DOHH2 (cell line): ENCODE data around the gene PLK4.

ENCODE experiments used
- H3F3A ChIP-seq: fragments of 200-600 bp; sonication (generic), shearing (Covaris generic); 2 replicates; pipeline ENCODE4 v1.6.0; 2016; ENCODE audit warnings: antibody characterized with exemption, mild to moderate bottlenecking; ENCODE audit not compliant: control insufficient read depth, insufficient read depth
- H3K27ac ChIP-seq: fragments of 200-600 bp; sonication (generic); 2 replicates; pipeline ENCODE4 v1.5.1; 2014; ENCODE audit warnings: low read depth, mild to moderate bottlenecking, low read length, moderate library complexity
- H3K27me3 ChIP-seq: fragments of 200-600 bp; sonication (generic); 2 replicates; pipeline ENCODE4 v1.6.1; 2014; ENCODE audit warnings: mild to moderate bottlenecking, low read length, mixed read lengths; ENCODE audit not compliant: control insufficient read depth
- H3K36me3 ChIP-seq: fragments of 200-600 bp; sonication (generic); 2 replicates; pipeline ENCODE4 v1.6.1; 2014; ENCODE audit warnings: mild to moderate bottlenecking, low read length, moderate library complexity, mixed read lengths; ENCODE audit not compliant: control insufficient read depth
- H3K4me1 ChIP-seq: fragments of 200-600 bp; sonication (generic); 2 replicates; pipeline ENCODE4 v1.6.1; 2014; ENCODE audit warnings: mild to moderate bottlenecking, low read length, mixed read lengths; ENCODE audit not compliant: control insufficient read depth
- H3K4me2 ChIP-seq: fragments of 200-600 bp; sonication (generic); 2 replicates; pipeline ENCODE4 v1.6.0; 2014; ENCODE audit warnings: mild to moderate bottlenecking, low read length, moderate library complexity
- H3K4me3 ChIP-seq: fragments of 200-600 bp; sonication (generic); 2 replicates; pipeline ENCODE4 v1.5.1; 2014; ENCODE audit warnings: mild to moderate bottlenecking, low read length, mixed read lengths
- H3K79me2 ChIP-seq: fragments of 200-600 bp; sonication (generic); 2 replicates; pipeline ENCODE4 v1.6.1; 2014; ENCODE audit warnings: mild to moderate bottlenecking, low read length, mixed read lengths; ENCODE audit not compliant: control insufficient read depth
- H3K9me2 ChIP-seq: fragments of 200-600 bp; sonication (generic); replicated peaks from 2 replicates; pipeline ENCODE4 v1.6.1; 2014; ENCODE audit warnings: mild to moderate bottlenecking, low read length, mixed read lengths; ENCODE audit not compliant: control insufficient read depth
- H3K9me3 ChIP-seq: fragments of 200-600 bp; sonication (generic); 2 replicates; pipeline ENCODE4 v1.6.1; 2014; ENCODE audit warnings: antibody characterized with exemption, low read length, mixed read lengths; ENCODE audit not compliant: control insufficient read depth, insufficient read depth
- H4K20me1 ChIP-seq: fragments of 200-600 bp; sonication (generic); 2 replicates; pipeline ENCODE4 v1.6.0; 2014; ENCODE audit warnings: low read depth, mild to moderate bottlenecking, antibody characterized with exemption, low read length, moderate library complexity; ENCODE audit not compliant: control insufficient read depth, insufficient read depth
- CTCF ChIP-seq: fragments of 200-600 bp; sonication (generic); IDR thresholded peaks from one replicate; pipeline ENCODE4 v1.5.1; 2014; ENCODE audit warnings: antibody characterized with exemption, mild to moderate bottlenecking, low read depth, low read length; ENCODE audit not compliant: poor library complexity, severe bottlenecking
- EZH2phosphoT487 ChIP-seq: fragments of 200-600 bp; sonication (generic); IDR thresholded peaks from 2 replicates; pipeline ENCODE4 v1.6.1; 2017; ENCODE audit warnings: borderline replicate concordance, mild to moderate bottlenecking, antibody characterized with exemption, low read length, moderate library complexity, mixed read lengths

Gene PLK4

DNA sequence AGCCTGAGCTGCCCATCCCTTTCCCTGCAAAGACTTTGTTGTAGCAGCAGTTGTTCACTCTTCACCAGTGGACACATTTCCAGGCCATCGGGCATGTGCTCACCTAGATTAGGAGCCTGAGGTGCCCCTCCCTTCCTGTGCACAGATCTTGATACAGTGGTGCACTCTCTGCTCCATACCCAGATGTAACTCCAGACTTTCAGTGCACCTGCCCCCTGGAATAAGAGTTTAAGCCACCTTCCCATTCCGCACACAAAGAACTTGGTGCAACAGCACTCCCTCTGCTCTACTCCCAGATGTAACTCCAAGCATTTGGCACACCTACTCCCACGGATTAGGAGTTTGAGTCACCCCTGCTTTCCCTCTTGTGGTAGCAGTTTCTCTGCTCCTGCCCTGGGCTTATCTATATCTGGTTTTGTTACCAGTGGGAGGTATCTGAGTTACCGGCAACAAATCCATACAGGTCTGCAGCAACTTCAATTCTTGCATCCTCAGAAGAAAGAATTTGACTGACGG is 36.0 kb upstream of the PLK4 start:
- Histone ChIP-seq H3K36me3 (no peaks in the 10 kb centered on the region; the same call in 1 of the 2 replicates), H3K79me2 (peaks cover 12% of the 10 kb centered on the region), H3K4me2 (no peak overlapping the region), H3K27me3 (no peaks in the 10 kb centered on the region), H4K20me1 (no peaks in the 10 kb centered on the region), H3K4me3 (no peak overlapping the region), H3K27ac (no peak overlapping the region), H3K9me2 (no peaks in the 10 kb centered on the region), H3K9me3 (peaks cover 9% of the 10 kb centered on the region; the same call in 1 of the 2 replicates), H3K4me1 (no peaks in the 10 kb centered on the region), H3F3A (no peaks in the 10 kb centered on the region)
- TF ChIP-seq EZH2phosphoT487 (no peak), CTCF (no peak)

DNA sequence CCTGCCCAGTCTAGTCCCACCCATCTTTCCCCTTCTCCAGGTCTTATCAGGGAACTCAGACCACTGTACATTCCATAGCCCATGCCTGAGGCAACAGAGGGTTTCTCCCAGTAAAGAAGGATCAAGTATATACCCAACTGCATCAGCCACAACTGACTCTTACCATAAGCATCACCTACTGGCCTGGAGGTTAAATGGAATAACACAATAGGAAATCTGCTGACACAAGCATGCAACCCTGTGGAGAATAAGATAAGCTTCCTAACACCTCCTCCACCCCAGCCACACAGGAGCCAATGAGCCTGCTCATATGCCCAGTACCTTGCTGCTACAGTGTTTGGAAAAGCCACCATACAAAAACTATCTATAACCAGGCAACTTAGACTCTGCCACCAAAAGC is 34.6 kb upstream of the PLK4 start:
- Histone ChIP-seq H3F3A (no peaks in the 10 kb centered on the region), H3K79me2 (peaks cover 20% of the 10 kb centered on the region), H3K27me3 (no peaks in the 10 kb centered on the region), H3K36me3 (peaks cover 4% of the 10 kb centered on the region), H4K20me1 (no peaks in the 10 kb centered on the region), H3K4me2 (no peak overlapping the region), H3K9me2 (no peaks in the 10 kb centered on the region), H3K9me3 (peaks cover 18% of the 10 kb centered on the region), H3K4me1 (no peaks in the 10 kb centered on the region), H3K4me3 (no peak overlapping the region), H3K27ac (no peak overlapping the region)
- TF ChIP-seq EZH2phosphoT487 (no peak), CTCF (no peak)

- Histone ChIP-seq H3K4me1 (no peaks in the 10 kb centered on the region), H3F3A (no peaks in the 10 kb centered on the region)
- no peak for TF ChIP-seq EZH2phosphoT487
- no peak for TF ChIP-seq CTCF
Observed at GRCh38 chr4:127846765-127847164, 33.9 kb upstream of the PLK4 start.

More at GRCh38 chr4:127846765-127847164, 33.9 kb upstream of the PLK4 start:
- H3K27me3 ChIP-seq, result no peaks in the 10 kb centered on the region
- H3K27ac ChIP-seq, result no peak overlapping the region
- no peak overlapping the region for H3K4me2 ChIP-seq
- peaks cover 20% of the 10 kb centered on the region for H3K79me2 ChIP-seq
- peaks cover 4% of the 10 kb centered on the region for H3K36me3 ChIP-seq
- no peaks in the 10 kb centered on the region for H3K9me2 ChIP-seq
- H3K4me3 ChIP-seq, result no peak overlapping the region
- H4K20me1 ChIP-seq, result no peaks in the 10 kb centered on the region
- H3K9me3 ChIP-seq, result peaks cover 18% of the 10 kb centered on the region
